Measurements from ENCODE around the gene TENT4A. TPM values are rescaled to one million over a fixed set of nuclear protein-coding genes. Genes with fewer than 3 reads are reported as not detected.

TENT4A gene
- total RNA-seq, 1 experiment from 2014 or later = 32.3 TPM

- Histone ChIP-seq H3K27me3 (replicated peaks; ENCODE audit: control insufficient read depth, insufficient read depth, low read length) (no peaks in the 10 kb centered on the region), H3K36me3 (ENCODE audit: control insufficient read depth, insufficient read depth, low read length) (peaks cover 3% of the 10 kb centered on the region; the same call in 1 of the 2 replicates), H3K4me1 (peaks cover 16% of the 10 kb centered on the region), H3K4me3 (ENCODE audit: low read depth, low read length) (peak overlapping the region; percentile 92), H3K9me3 (no peaks in the 10 kb centered on the region)
- peak in 1 of 2 experiments; percentile 31 for DNase-seq
- H3K4me1 Mint-ChIP-seq (ENCODE audit: low read depth, unreplicated experiment) = peaks cover 28% of the 10 kb centered on the region
- peaks cover 19% of the 10 kb centered on the region for H3K36me3 Mint-ChIP-seq (ENCODE audit: insufficient read depth, unreplicated experiment)
- no peaks in the 10 kb centered on the region for H3K27me3 Mint-ChIP-seq (ENCODE audit: insufficient read depth, unreplicated experiment)
- intact Hi-C loops (cut with micrococcal nuclease; ENCODE audit: unreplicated experiment) = no loop called here
- H3K27ac Mint-ChIP-seq (ENCODE audit: unreplicated experiment) = no peak overlapping the region
- peak overlapping the region; percentile 58 for H3K4me3 Mint-ChIP-seq (ENCODE audit: unreplicated experiment)
- TF ChIP-seq CTCF (IDR thresholded peaks at IDR 0.05; ENCODE audit: insufficient read depth in 1 of 2, low read depth in 1 of 2, low read length in 1 of 2, severe bottlenecking in 1 of 2, unreplicated experiment in 1 of 2) = no peak
- no peaks in the 10 kb centered on the region for H3K9me3 Mint-ChIP-seq (ENCODE audit: unreplicated experiment)
- POLR2A ChIA-PET = no interaction called here
- BruUV-seq (replicated peaks) = no TSS peak
- CTCF ChIA-PET = no interaction called here
Observed at GRCh38 chr5:6714226-6715041, 1.2 kb downstream of the TENT4A start.

- TSS peak; percentile 53 for BruUV-seq (replicated peaks)
- Mint-ChIP-seq H3K9me3 (ENCODE audit: unreplicated experiment) (no peaks in the 10 kb centered on the region), H3K36me3 (ENCODE audit: insufficient read depth, unreplicated experiment) (peaks cover 27% of the 10 kb centered on the region), H3K4me1 (ENCODE audit: low read depth, unreplicated experiment) (peaks cover 28% of the 10 kb centered on the region), H3K4me3 (ENCODE audit: unreplicated experiment) (peak overlapping the region; percentile 58), H3K27ac (ENCODE audit: unreplicated experiment) (no peak overlapping the region), H3K27me3 (ENCODE audit: insufficient read depth, unreplicated experiment) (no peaks in the 10 kb centered on the region)
- Histone ChIP-seq H3K9me3 (no peaks in the 10 kb centered on the region), H3K27me3 (replicated peaks; ENCODE audit: control insufficient read depth, insufficient read depth, low read length) (no peaks in the 10 kb centered on the region), H3K4me1 (peaks cover 16% of the 10 kb centered on the region), H3K4me3 (ENCODE audit: low read depth, low read length) (peak overlapping the region; percentile 92), H3K36me3 (ENCODE audit: control insufficient read depth, insufficient read depth, low read length) (peaks cover 3% of the 10 kb centered on the region; the same call in 1 of the 2 replicates)
- ChIA-PET POLR2A (no interaction called here), CTCF (no interaction called here)
- no peak for TF ChIP-seq CTCF (IDR thresholded peaks at IDR 0.05; ENCODE audit: insufficient read depth in 1 of 2, low read depth in 1 of 2, low read length in 1 of 2, severe bottlenecking in 1 of 2, unreplicated experiment in 1 of 2)
- no peak for DNase-seq
- intact Hi-C loops (cut with micrococcal nuclease; ENCODE audit: unreplicated experiment) = no loop called here
Observed at GRCh38 chr5:6715271-6715670, 2.0 kb downstream of the TENT4A start.

GRCh38 chr5:6715758-6716628, 2.8 kb downstream of the TENT4A start:
- DNase-seq = no peak
- H3K27me3 ChIP-seq (replicated peaks; ENCODE audit: control insufficient read depth, insufficient read depth, low read length) = no peaks in the 10 kb centered on the region
- peaks cover 16% of the 10 kb centered on the region for H3K4me1 ChIP-seq
- intact Hi-C loops (cut with micrococcal nuclease; ENCODE audit: unreplicated experiment) = no loop called here
- no peaks in the 10 kb centered on the region for H3K9me3 ChIP-seq
- peak overlapping the region; percentile 92 for H3K4me3 ChIP-seq (ENCODE audit: low read depth, low read length)
- Mint-ChIP-seq H3K4me3 (ENCODE audit: unreplicated experiment) (peak overlapping the region; percentile 58), H3K36me3 (ENCODE audit: insufficient read depth, unreplicated experiment) (peaks cover 27% of the 10 kb centered on the region), H3K27ac (ENCODE audit: unreplicated experiment) (peak overlapping the region; percentile 9), H3K4me1 (ENCODE audit: low read depth, unreplicated experiment) (peaks cover 22% of the 10 kb centered on the region), H3K9me3 (ENCODE audit: unreplicated experiment) (no peaks in the 10 kb centered on the region), H3K27me3 (ENCODE audit: insufficient read depth, unreplicated experiment) (no peaks in the 10 kb centered on the region)
- no peak for TF ChIP-seq CTCF (IDR thresholded peaks at IDR 0.05; ENCODE audit: insufficient read depth in 1 of 2, low read depth in 1 of 2, low read length in 1 of 2, severe bottlenecking in 1 of 2, unreplicated experiment in 1 of 2)
- ChIA-PET POLR2A (no interaction called here), CTCF (no interaction called here)
- no TSS peak for BruUV-seq (replicated peaks)
- H3K36me3 ChIP-seq (ENCODE audit: control insufficient read depth, insufficient read depth, low read length) = peaks cover 3% of the 10 kb centered on the region; the same call in 1 of the 2 replicates

All from Caco-2 (cell line).